Chondrocyte (in vitro differentiated cells): ENCODE results near the gene PTPRN2. TPM values are rescaled to one million over a fixed set of nuclear protein-coding genes. Genes with fewer than 3 reads are reported as not detected.

ENCODE experiments used
- DNase-seq: peaks from one replicate; pipeline ENCODE4 v3.0.0; 2021; ENCODE audit warnings: mixed read lengths, low spot score
- H3K27ac Mint-ChIP-seq: one replicate; pipeline ENCODE4 v1.8.0; 2021; ENCODE audit warnings: mild to moderate bottlenecking, moderate library complexity, mixed read lengths; ENCODE audit not compliant: unreplicated experiment
- H3K27me3 Mint-ChIP-seq: 2 replicates; pipeline ENCODE4 v1.8.0; 2021; ENCODE audit warnings: low read depth, mixed read lengths
- H3K36me3 Mint-ChIP-seq: 2 replicates; pipeline ENCODE4 v1.8.0; 2021; ENCODE audit warnings: low read depth, mixed read lengths
- H3K4me1 Mint-ChIP-seq: 2 replicates; pipeline ENCODE4 v1.8.0; 2021; ENCODE audit warnings: low read depth, mild to moderate bottlenecking, mixed read lengths
- H3K4me3 Mint-ChIP-seq: one replicate; pipeline ENCODE4 v1.8.0; 2021; ENCODE audit warnings: mild to moderate bottlenecking, moderate library complexity, mixed read lengths; ENCODE audit not compliant: unreplicated experiment
- H3K9me3 Mint-ChIP-seq: 2 replicates; pipeline ENCODE4 v1.8.0; 2021; ENCODE audit warnings: low read depth, mixed read lengths
- total RNA-seq: library from RNA; stranded (reverse); gene quantifications from 3 replicates; pipeline ENCODE4 v1.2.1, GENCODE V29; 2021
- TF ChIP-seq, protein P1 (sequence below): fragments of 200-600 bp; sonication (generic); IDR thresholded peaks from 2 replicates; pipeline ENCODE4 v1.5.0; 2021; ENCODE audit warnings: antibody characterized with exemption, mild to moderate bottlenecking, moderate library complexity

The PTPRN2 gene
- total RNA-seq, 1 donor from 2014 or later: 0.30 TPM

- H3K9me3 Mint-ChIP-seq: no peaks in the 10 kb centered on the region
- TF ChIP-seq, protein P1, sequence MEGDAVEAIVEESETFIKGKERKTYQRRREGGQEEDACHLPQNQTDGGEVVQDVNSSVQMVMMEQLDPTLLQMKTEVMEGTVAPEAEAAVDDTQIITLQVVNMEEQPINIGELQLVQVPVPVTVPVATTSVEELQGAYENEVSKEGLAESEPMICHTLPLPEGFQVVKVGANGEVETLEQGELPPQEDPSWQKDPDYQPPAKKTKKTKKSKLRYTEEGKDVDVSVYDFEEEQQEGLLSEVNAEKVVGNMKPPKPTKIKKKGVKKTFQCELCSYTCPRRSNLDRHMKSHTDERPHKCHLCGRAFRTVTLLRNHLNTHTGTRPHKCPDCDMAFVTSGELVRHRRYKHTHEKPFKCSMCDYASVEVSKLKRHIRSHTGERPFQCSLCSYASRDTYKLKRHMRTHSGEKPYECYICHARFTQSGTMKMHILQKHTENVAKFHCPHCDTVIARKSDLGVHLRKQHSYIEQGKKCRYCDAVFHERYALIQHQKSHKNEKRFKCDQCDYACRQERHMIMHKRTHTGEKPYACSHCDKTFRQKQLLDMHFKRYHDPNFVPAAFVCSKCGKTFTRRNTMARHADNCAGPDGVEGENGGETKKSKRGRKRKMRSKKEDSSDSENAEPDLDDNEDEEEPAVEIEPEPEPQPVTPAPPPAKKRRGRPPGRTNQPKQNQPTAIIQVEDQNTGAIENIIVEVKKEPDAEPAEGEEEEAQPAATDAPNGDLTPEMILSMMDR: no peak
These were observed 835.5 kb downstream of the PTPRN2 start for GRCh38 chr7:157751951-157752673.

DNA sequence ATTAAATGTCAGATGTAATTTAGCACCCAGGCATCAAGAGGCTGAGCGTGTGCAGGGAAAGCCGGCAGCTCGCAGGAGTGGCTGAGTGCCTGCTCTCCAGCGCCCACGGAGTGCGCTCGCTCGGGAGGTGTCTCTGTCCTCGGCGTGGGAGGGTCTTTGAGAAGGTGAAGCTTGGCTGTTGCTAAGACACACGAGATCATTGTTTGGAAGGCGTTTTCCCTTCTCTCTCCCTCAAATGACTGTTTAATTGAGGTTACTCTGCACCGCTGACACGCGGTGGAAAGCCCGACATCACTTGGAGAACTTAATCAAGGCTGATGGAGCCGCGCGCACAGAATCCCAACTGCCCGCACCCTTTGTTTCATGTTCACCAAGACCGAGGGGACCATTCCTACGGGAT, 836.2 kb downstream of the PTPRN2 start:
- H3K4me1 Mint-ChIP-seq: no peaks in the 10 kb centered on the region
- no peak overlapping the region for H3K4me3 Mint-ChIP-seq
- no peaks in the 10 kb centered on the region for H3K36me3 Mint-ChIP-seq
- TF ChIP-seq, protein P1: no peak
- DNase-seq: peak; percentile 39
- no peaks in the 10 kb centered on the region for H3K9me3 Mint-ChIP-seq
- no peak overlapping the region for H3K27ac Mint-ChIP-seq
- H3K27me3 Mint-ChIP-seq: no peaks in the 10 kb centered on the region

More at GRCh38 chr7:157751951-157752673, 835.5 kb downstream of the PTPRN2 start:
- Mint-ChIP-seq H3K4me1 (no peaks in the 10 kb centered on the region), H3K27ac (no peak overlapping the region), H3K4me3 (no peak overlapping the region), H3K36me3 (no peaks in the 10 kb centered on the region), H3K27me3 (no peaks in the 10 kb centered on the region)
- DNase-seq: peak; percentile 79

- Mint-ChIP-seq H3K9me3 (no peaks in the 10 kb centered on the region), H3K4me1 (no peaks in the 10 kb centered on the region), H3K4me3 (no peak overlapping the region), H3K27me3 (no peaks in the 10 kb centered on the region), H3K27ac (no peak overlapping the region), H3K36me3 (no peaks in the 10 kb centered on the region)
- peak; percentile 63 for DNase-seq
- TF ChIP-seq, protein P1: no peak
These were observed 837.3 kb downstream of the PTPRN2 start for GRCh38 chr7:157750291-157750690.

DNA sequence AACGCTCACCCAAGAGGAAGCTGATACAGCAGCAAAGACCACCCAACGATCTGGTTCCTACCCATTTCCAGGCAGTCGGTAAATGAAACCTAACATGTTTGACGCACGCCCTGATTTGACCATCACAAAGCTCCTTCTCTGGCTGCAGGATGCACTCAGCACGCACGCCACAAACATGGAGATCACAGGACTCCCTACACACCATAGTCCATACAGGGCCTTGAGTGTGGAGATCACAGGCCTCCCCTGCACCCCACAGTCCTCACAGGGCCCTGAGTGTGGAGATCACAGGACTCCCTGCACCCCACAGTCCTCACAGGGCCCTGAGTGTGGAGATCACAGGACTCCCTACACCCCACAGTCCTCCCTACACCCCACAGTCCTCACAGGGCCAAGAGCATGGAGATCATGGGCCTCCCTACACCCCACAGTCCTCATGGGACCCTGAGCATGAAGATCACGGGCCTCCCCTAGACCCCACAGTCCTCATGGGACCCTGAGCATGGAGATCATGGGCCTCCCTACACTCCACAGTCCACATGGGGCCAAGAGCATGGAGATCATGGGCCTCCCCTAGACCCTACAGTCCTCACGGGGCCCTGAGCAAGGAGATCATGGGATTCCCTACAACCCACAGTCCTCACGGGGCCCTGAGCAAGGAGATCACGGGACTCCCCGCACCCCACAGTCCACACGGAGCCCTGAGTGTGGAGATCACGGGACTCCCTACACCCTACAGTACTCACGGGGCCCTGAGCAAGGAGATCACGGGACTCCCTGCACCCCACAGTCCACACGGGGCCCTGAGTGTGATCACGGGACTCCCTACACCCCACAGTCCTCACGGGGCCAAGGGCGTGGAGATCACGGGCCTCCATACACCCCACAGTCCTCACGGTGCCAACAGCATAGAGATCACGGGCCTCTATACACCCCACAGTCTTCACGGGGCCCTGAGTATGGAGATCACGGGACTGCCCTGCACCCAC, 841.6 kb downstream of the PTPRN2 start:
- Mint-ChIP-seq H3K9me3 (no peaks in the 10 kb centered on the region), H3K27ac (no peak overlapping the region)

More for the DNA sequence above, 841.6 kb downstream of the PTPRN2 start:
- Mint-ChIP-seq H3K4me3 (no peak overlapping the region), H3K27me3 (peaks cover 9% of the 10 kb centered on the region), H3K4me1 (no peaks in the 10 kb centered on the region), H3K36me3 (no peaks in the 10 kb centered on the region)
- DNase-seq: peak; percentile 60
- TF ChIP-seq, protein P1: no peak
